B cell (primary cell): ENCODE measurements around the gene RFC5. TPM values are rescaled to one million over a fixed set of nuclear protein-coding genes. Genes with fewer than 3 reads are reported as not detected.

Experiments used
- ATAC-seq: fragments of 200-7000 bp; cut with Tn5 transposase; one replicate; pipeline ENCODE4 v1.10.0; 2021; ENCODE audit warnings: low read depth, mild to moderate bottlenecking, moderate number of reproducible peaks, moderate library complexity
- CTCF ChIA-PET: fragments of 350-600 bp; sonication (Branson Sonifier 250); formaldehyde crosslinking; loops from one replicate; lab custom pipeline; 2021; ENCODE audit warnings: antibody characterized with exemption, inconsistent platforms; lab: Charles Lee
- POLR2A ChIA-PET: fragments of 350-600 bp; sonication (Branson Sonifier 250); formaldehyde crosslinking; loops from one replicate; lab custom pipeline; 2021; ENCODE audit warnings: antibody characterized with exemption; lab: Charles Lee
- DNase-seq: peaks from one replicate; pipeline ENCODE4 v3.0.0; 2013
- H2AFZ ChIP-seq: 2 replicates; pipeline ENCODE4 v1.6.1; 2012; ENCODE audit warnings: mild to moderate bottlenecking, low read depth, low read length; ENCODE audit not compliant: insufficient read depth, poor library complexity, severe bottlenecking
- H3K27ac ChIP-seq, 2 donors: 1 replicate in 1 of 2; 2 replicates in 1 of 2; pipeline ENCODE4 v1.5.1; 2012 to 2013; ENCODE audit warnings: low read length in 2 of 2, mild to moderate bottlenecking in 2 of 2, moderate library complexity in 1 of 2
- H3K27me3 ChIP-seq, 4 experiments: fragments of 200-600 bp in 1 of 4; sonication (generic) in 1 of 4; replicated peaks in 1 of 4; 1 replicate in 2 of 4; 2 replicates in 2 of 4; pipeline versions ENCODE4 v1.6.1 to v1.7.0; 2013 to 2016; ENCODE audit warnings: low read length in 3 of 4, mild to moderate bottlenecking in 2 of 4, mixed read lengths in 1 of 4, moderate library complexity in 1 of 4; ENCODE audit not compliant: insufficient read depth in 4 of 4, control insufficient read depth in 3 of 4; ENCODE audit errors: control extremely low read depth in 1 of 4
- H3K36me3 ChIP-seq, 2 experiments: replicated peaks in 1 of 2; 1 replicate in 1 of 2; 2 replicates in 1 of 2; pipeline versions ENCODE4 v1.6.1 to v1.7.1; 2013; ENCODE audit warnings: low read length in 1 of 2; ENCODE audit not compliant: insufficient read depth in 2 of 2, control insufficient read depth in 1 of 2; ENCODE audit errors: control extremely low read depth in 1 of 2, extremely low read depth in 1 of 2
- H3K4me1 ChIP-seq, 2 donors: fragments of 200-600 bp in 1 of 2; sonication (generic) in 1 of 2; 1 replicate in 1 of 2; 2 replicates in 1 of 2; pipeline versions ENCODE4 v1.5.1 to v1.6.1; 2013 to 2017; ENCODE audit warnings: low read length in 2 of 2; ENCODE audit not compliant: control insufficient read depth in 2 of 2, insufficient read depth in 2 of 2
- H3K4me2 ChIP-seq: replicated peaks from 2 replicates; pipeline ENCODE3; 2012; ENCODE audit warnings: mild to moderate bottlenecking, low read depth, low read length; ENCODE audit not compliant: poor library complexity, severe bottlenecking
- H3K4me3 ChIP-seq, 5 experiments: fragments of 200-600 bp in 1 of 5; sonication (generic) in 1 of 5; 1 replicate in 3 of 5; 2 replicates in 2 of 5; pipeline versions ENCODE4 v1.5.1 to v1.7.0; 2011 to 2016; ENCODE audit warnings: low read length in 4 of 5, mild to moderate bottlenecking in 4 of 5, low read depth in 2 of 5, control low read depth in 1 of 5, moderate library complexity in 1 of 5; ENCODE audit not compliant: insufficient read depth in 1 of 5; ENCODE audit errors: control extremely low read depth in 1 of 5, extremely low read depth in 1 of 5
- H3K79me2 ChIP-seq: fragments of 200-600 bp; sonication (generic); one replicate; pipeline ENCODE4 v1.6.0; 2016; ENCODE audit warnings: low read length; ENCODE audit not compliant: control insufficient read depth, insufficient read depth
- H3K9ac ChIP-seq: fragments of 200-600 bp; sonication (generic); 2 replicates; pipeline ENCODE4 v1.6.1; 2017; ENCODE audit warnings: mild to moderate bottlenecking, low read length, moderate library complexity
- H3K9me3 ChIP-seq, 3 donors: one replicate each; pipeline versions ENCODE4 v1.6.1 to v1.7.1; 2013; ENCODE audit warnings: low read length in 2 of 3; ENCODE audit not compliant: control insufficient read depth in 2 of 3, insufficient read depth in 1 of 3; ENCODE audit errors: control extremely low read depth in 1 of 3
- H4K20me1 ChIP-seq: 2 replicates; pipeline ENCODE4 v1.6.0; 2012; ENCODE audit warnings: mild to moderate bottlenecking, low read length; ENCODE audit not compliant: insufficient read depth, control insufficient read depth, poor library complexity, severe bottlenecking
- H3K27ac Mint-ChIP-seq: one replicate; pipeline ENCODE4 v1.8.0; 2021; ENCODE audit warnings: mixed read lengths
- H3K27me3 Mint-ChIP-seq: one replicate; pipeline ENCODE4 v1.8.0; 2021; ENCODE audit warnings: mixed read lengths
- H3K4me1 Mint-ChIP-seq: one replicate; pipeline ENCODE4 v1.8.0; 2021; ENCODE audit warnings: mixed read lengths
- H3K4me3 Mint-ChIP-seq: one replicate; pipeline ENCODE4 v1.8.0; 2021; ENCODE audit warnings: mixed read lengths
- H3K9me3 Mint-ChIP-seq: one replicate; pipeline ENCODE4 v1.8.0; 2022; ENCODE audit warnings: mixed read lengths; ENCODE audit not compliant: insufficient read depth
- CTCF ChIP-seq: fragments of 200-600 bp; IDR thresholded peaks from one replicate; pipeline ENCODE4 v1.8.0; 2022; ENCODE audit warnings: antibody characterized with exemption, mild to moderate bottlenecking
- EZH2 ChIP-seq: IDR thresholded peaks from 2 replicates; pipeline ENCODE4 v1.6.1; 2012; ENCODE audit warnings: borderline replicate concordance, low read depth, mild to moderate bottlenecking, moderate library complexity, low read length; ENCODE audit not compliant: insufficient read depth, poor library complexity, severe bottlenecking
- WGBS: methylation state at CpG from one replicate; pipeline ENCODE4 v1.1.5; 2013; ENCODE audit warnings: missing lambda C conversion rate; ENCODE audit not compliant: insufficient coverage; 5-methylcytosine and 5-hydroxymethylcytosine counted together
- intact Hi-C: fragments of 100-400 bp; cut with micrococcal nuclease; formaldehyde crosslinking; loops from one replicate; pipeline ENCODE4 v1.10.0; 2022
- polyA plus RNA-seq: library from polyadenylated mRNA; depleted of rRNA; stranded (reverse); fragments of >200 nt; gene quantifications from 2 replicates; pipeline ENCODE4 v1.2.3, GENCODE V29; 2012
- total RNA-seq, 2 donors: library from RNA; stranded (reverse); fragments of 120-200 nt in 1 of 2; gene quantifications; 1 replicate in 1 of 2; 2 replicates in 1 of 2; pipeline versions ENCODE4 v1.2.3 to v1.2.4, GENCODE V29; 2013 to 2022

Gene RFC5
- total and polyA plus RNA-seq, 2 donors (not counting 1 experiment from before 2014, with no cell fraction given), result 22.7 to 23.2 TPM

DNA sequence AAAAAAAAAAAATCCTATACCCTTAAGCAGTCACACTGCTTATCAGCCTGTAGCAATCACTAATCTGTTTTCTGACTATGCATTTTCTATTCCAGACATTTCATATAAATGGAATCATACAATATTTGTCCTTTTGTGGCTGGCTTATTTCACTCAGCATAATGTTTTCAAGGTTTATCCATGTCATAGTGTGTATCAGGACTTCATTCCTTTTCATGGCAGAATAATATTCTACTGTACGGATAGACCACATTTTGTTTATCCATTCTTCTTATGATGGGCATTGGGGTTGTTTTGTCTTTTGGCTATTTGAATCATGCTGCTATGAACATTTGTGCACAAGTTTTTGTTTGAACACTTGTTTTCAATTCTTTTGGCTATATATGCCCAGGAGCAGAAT is 39.1 kb upstream of the RFC5 start:
- WGBS, result no CpG with 5 or more reads among the region's 1 CpG
- intact Hi-C loops, result no loop called here
- Histone ChIP-seq H3K27me3 (peaks cover 0 to under 1% (median 0%) of the 10 kb centered on the region in 4 experiments), H3K4me2 (no peak overlapping the region), H4K20me1 (no peaks in the 10 kb centered on the region), H3K9ac (no peak overlapping the region), H2AFZ (no peak overlapping the region), H3K4me3 (no peak overlapping the region), H3K79me2 (no peaks in the 10 kb centered on the region), H3K4me1 (no peaks in the 10 kb centered on the region), H3K36me3 (no peaks in the 10 kb centered on the region), H3K9me3 (no peaks in the 10 kb centered on the region), H3K27ac (no peak overlapping the region)
- ATAC-seq (no peak), DNase-seq (no peak)
- Mint-ChIP-seq H3K27me3 (peaks cover 25% of the 10 kb centered on the region), H3K4me3 (no peak overlapping the region), H3K4me1 (no peaks in the 10 kb centered on the region), H3K27ac (no peak overlapping the region), H3K9me3 (peaks cover 3% of the 10 kb centered on the region)
- TF ChIP-seq EZH2 (no peak), CTCF (no peak)
- ChIA-PET POLR2A (no interaction called here), CTCF (interaction anchor here (0.6 to 0.7 kb wide), 3 partner anchors 88 to 856 kb away, joined by 3 read pairs; no protein-coding TSS in a partner anchor)

DNA sequence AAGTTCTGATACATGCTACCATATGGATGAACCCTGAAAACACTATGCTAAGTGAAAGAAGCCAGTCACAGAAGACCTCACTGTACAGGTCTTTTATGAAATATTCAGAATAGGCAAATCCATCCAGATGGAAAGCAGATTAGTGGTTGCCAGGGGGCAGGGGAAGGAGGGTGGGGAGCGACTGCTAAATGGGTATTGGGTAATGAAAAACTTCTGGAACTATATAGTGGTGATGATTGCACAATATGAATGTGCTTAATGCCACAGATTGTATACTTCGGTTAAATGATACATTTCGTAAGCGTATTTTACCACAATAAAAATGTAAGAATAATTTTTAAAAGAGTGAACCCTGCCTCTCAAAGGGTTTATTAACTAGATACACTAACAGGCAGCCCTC is 35.9 kb upstream of the RFC5 start:
- no peak for DNase-seq

More for the DNA sequence above, 35.9 kb upstream of the RFC5 start:
- H3K27me3 ChIP-seq, result no peaks in the 10 kb centered on the region
- 92% methylated on average over 1 of the region's 4 CpGs for WGBS
- Mint-ChIP-seq H3K27me3 (peaks cover 14% of the 10 kb centered on the region), H3K4me3 (no peak overlapping the region), H3K27ac (no peak overlapping the region), H3K9me3 (peaks cover 3% of the 10 kb centered on the region), H3K4me1 (no peaks in the 10 kb centered on the region)
- ATAC-seq, result no peak
- H3K9ac ChIP-seq, result no peak overlapping the region
- intact Hi-C loops, result no loop called here
- H3K9me3 ChIP-seq, result no peaks in the 10 kb centered on the region
- H3K36me3 ChIP-seq, result no peaks in the 10 kb centered on the region
- POLR2A ChIA-PET, result no interaction called here
- H3K4me2 ChIP-seq, result no peak overlapping the region
- no peaks in the 10 kb centered on the region for H3K4me1 ChIP-seq
- CTCF ChIA-PET, result no interaction called here
- no peak overlapping the region for H2AFZ ChIP-seq
- TF ChIP-seq EZH2 (no peak), CTCF (no peak)
- H3K79me2 ChIP-seq, result no peaks in the 10 kb centered on the region
- H3K27ac ChIP-seq, result no peak overlapping the region
- H4K20me1 ChIP-seq, result no peaks in the 10 kb centered on the region
- H3K4me3 ChIP-seq, result no peak overlapping the region
